H1 (cell line): ENCODE results near the gene OGFR. TPM values are rescaled to one million over a fixed set of nuclear protein-coding genes. Genes with fewer than 3 reads are reported as not detected.

Source experiments
- ATF3 ChIP-seq: IDR thresholded peaks from 2 replicates; pipeline ENCODE4 v1.6.1; 2011; ENCODE audit warnings: low read depth, mild to moderate bottlenecking, low read length; ENCODE audit not compliant: insufficient read depth
- BCL11A ChIP-seq, 2 experiments: IDR thresholded peaks; one replicate each; pipeline ENCODE4 v1.6.1; 2011; ENCODE audit warnings: low read depth in 2 of 2, low read length in 2 of 2, mild to moderate bottlenecking in 2 of 2
- BRCA1 ChIP-seq: IDR thresholded peaks from 2 replicates; pipeline ENCODE4 v1.6.1; 2012; ENCODE audit warnings: low read depth, low read length, improper control_type of control experiment
- CHD7 ChIP-seq: fragments of 300-600 bp; sonication (generic); IDR thresholded peaks from 2 replicates; pipeline ENCODE4 v1.7.1; 2012; ENCODE audit warnings: low read length, moderate library complexity, mild to moderate bottlenecking, inconsistent platforms; ENCODE audit not compliant: insufficient replicate concordance
- CTBP2 ChIP-seq: IDR thresholded peaks from 2 replicates; pipeline ENCODE4 v1.7.0; 2011; ENCODE audit warnings: borderline replicate concordance, mild to moderate bottlenecking, moderate library complexity, mixed read lengths, low read length; ENCODE audit not compliant: insufficient read depth, insufficient read length
- KDM5A ChIP-seq: fragments of 200-600 bp; IDR thresholded peaks from 2 replicates; pipeline ENCODE4 v1.7.1; 2012; ENCODE audit warnings: mild to moderate bottlenecking, low read length, inconsistent platforms, mixed read lengths
- polyA plus RNA-seq, 7 experiments: library from polyadenylated mRNA; depleted of rRNA in 3 of 7; stranded (reverse) in 5 of 7; unstranded in 2 of 7; fragments of >200 nt in 5 of 7; fragments of 200-250 nt in 2 of 7; gene quantifications; 1 replicate in 5 of 7; 2 replicates in 1 of 7; 4 replicates in 1 of 7; pipeline versions ENCODE4 v1.2.1 to v1.2.3, GENCODE V29; 2011 to 2013; ENCODE audit warnings: missing spikeins in 2 of 7, mixed read lengths in 2 of 7
- total RNA-seq: library from RNA; stranded (reverse); fragmentation: NEBNext Ultra II Directional; extraction: Animal tissue kit (Norgen Biotek cat#: 25700); gene quantifications from 2 replicates; pipeline ENCODE4 v1.2.1, GENCODE V29; 2021

Gene OGFR
- total and polyA plus RNA-seq, 2 of the 8 experiments (the other 6 are each of a cell fraction or from before 2014, with no cell fraction given): 13.9 to 25.1 TPM

GRCh38 chr20:62762376-62762775, 42.3 kb upstream of the OGFR start (continued):
- no peak for TF ChIP-seq BCL11A (IDR thresholded peaks at IDR 0.05; ENCODE audit: low read depth in 2 of 2, low read length in 2 of 2)
- no peak for TF ChIP-seq CHD7
- no peak for TF ChIP-seq BRCA1
- TF ChIP-seq ATF3: no peak
- TF ChIP-seq CTBP2: no peak
- no peak for TF ChIP-seq KDM5A
